ENCODE results near the gene LRIF1. TPM values are rescaled to one million over a fixed set of nuclear protein-coding genes. Genes with fewer than 3 reads are reported as not detected.

The LRIF1 gene
- total and polyA plus RNA-seq, 10 of the 15 experiments (the other 5 are each of a cell fraction or from before 2014, with no cell fraction given), result 9.7 to 20.3 (median 15.8) TPM

DNA sequence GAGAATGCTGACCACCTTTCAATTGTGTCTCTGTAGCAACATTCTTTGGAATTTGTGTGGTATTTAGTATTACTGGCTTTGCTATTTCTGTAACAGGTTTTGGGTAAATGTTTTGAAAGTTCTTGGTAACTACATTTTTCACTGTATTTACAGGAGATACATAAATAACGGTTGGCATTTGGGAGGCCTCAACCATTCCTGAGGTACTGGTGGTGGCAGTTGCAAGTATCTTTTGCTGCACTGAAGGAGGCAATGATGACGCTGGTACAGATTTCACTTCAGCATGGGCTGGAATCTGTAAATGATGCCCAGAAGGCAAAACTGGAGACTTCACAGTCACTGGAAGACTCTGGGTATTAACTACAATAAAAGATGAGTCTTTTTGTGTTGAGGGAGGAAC is 11.7 kb downstream of the LRIF1 start:
- ChIA-PET SMC1A (ENCODE audit: uncharacterized antibody, unreplicated experiment) (no interaction called here), POLR2A (no interaction called here), RAD21 (ENCODE audit: unreplicated experiment) (no interaction called here), CTCF (no interaction called here)
- Histone ChIP-seq H3K4me3 (no peak overlapping the region), H3K9ac (ENCODE audit: control insufficient read depth, insufficient read depth, low read length) (no peak overlapping the region), H2AFZ (ENCODE audit: control insufficient read depth, low read depth, low read length) (no peak overlapping the region), H3K79me2 (ENCODE audit: control insufficient read depth, insufficient read depth, low read length) (peaks cover 14% of the 10 kb centered on the region), H3K4me1 (ENCODE audit: control insufficient read depth, insufficient read depth, low read length) (no peaks in the 10 kb centered on the region), H3K27me3 (replicated peaks in 1 of 2; ENCODE audit: control insufficient read depth in 2 of 2, insufficient read depth in 2 of 2, low read length in 1 of 2) (no peaks in the 10 kb centered on the region), H3K9me3 (replicated peaks; ENCODE audit: control insufficient read depth, insufficient read depth, low read length) (peaks cover 2% of the 10 kb centered on the region; the same call in 1 of the 3 replicates), H3K27ac (ENCODE audit: control insufficient read depth, insufficient read depth) (no peak overlapping the region), H4K20me1 (ENCODE audit: control insufficient read depth, insufficient read depth) (no peaks in the 10 kb centered on the region), H3K4me2 (ENCODE audit: control insufficient read depth, insufficient read depth) (no peak overlapping the region), H3K36me3 (ENCODE audit: control insufficient read depth in 2 of 2, insufficient read depth in 2 of 2, low read length in 1 of 2) (peaks cover 0 to 15% of the 10 kb centered on the region in 2 experiments; a peak in 2 of 4 replicates)
- intact Hi-C loops (cut with micrococcal nuclease; ENCODE audit: unreplicated experiment), result no loop called here
- in situ Hi-C loops (cut with MboI), result no loop called here
- ATAC-seq (no peak), FAIRE-seq (no peak), DNase-seq (ENCODE audit: low read depth, low spot score) (no peak)
- BruUV-seq (replicated peaks), result no TSS peak
- WGBS (ENCODE audit: insufficient coverage, insufficient replicate concordance, low lambda C conversion rate, missing lambda C conversion rate), result 100% methylated on average over 2 of the region's 2 CpGs
- TF ChIP-seq, protein P1, sequence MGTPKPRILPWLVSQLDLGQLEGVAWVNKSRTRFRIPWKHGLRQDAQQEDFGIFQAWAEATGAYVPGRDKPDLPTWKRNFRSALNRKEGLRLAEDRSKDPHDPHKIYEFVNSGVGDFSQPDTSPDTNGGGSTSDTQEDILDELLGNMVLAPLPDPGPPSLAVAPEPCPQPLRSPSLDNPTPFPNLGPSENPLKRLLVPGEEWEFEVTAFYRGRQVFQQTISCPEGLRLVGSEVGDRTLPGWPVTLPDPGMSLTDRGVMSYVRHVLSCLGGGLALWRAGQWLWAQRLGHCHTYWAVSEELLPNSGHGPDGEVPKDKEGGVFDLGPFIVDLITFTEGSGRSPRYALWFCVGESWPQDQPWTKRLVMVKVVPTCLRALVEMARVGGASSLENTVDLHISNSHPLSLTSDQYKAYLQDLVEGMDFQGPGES (IDR thresholded peaks at IDR 0.05), result no peak
- no peak for TF ChIP-seq MTA2 (IDR thresholded peaks at IDR 0.05; ENCODE audit: low read depth)
- TF ChIP-seq SIX5 (IDR thresholded peaks at IDR 0.05; ENCODE audit: low read depth, low read length, severe bottlenecking), result no peak
- no peak for TF ChIP-seq FOXM1 (IDR thresholded peaks at IDR 0.05; ENCODE audit: low read depth, low read length)
- no peak for TF ChIP-seq ETV6 (conservative IDR thresholded peaks at IDR 0.05 in 1 of 2, IDR thresholded peaks at IDR 0.05 in 1 of 2; ENCODE audit: borderline replicate concordance in 1 of 2, low read depth in 1 of 2)
- TF ChIP-seq, protein P2, sequence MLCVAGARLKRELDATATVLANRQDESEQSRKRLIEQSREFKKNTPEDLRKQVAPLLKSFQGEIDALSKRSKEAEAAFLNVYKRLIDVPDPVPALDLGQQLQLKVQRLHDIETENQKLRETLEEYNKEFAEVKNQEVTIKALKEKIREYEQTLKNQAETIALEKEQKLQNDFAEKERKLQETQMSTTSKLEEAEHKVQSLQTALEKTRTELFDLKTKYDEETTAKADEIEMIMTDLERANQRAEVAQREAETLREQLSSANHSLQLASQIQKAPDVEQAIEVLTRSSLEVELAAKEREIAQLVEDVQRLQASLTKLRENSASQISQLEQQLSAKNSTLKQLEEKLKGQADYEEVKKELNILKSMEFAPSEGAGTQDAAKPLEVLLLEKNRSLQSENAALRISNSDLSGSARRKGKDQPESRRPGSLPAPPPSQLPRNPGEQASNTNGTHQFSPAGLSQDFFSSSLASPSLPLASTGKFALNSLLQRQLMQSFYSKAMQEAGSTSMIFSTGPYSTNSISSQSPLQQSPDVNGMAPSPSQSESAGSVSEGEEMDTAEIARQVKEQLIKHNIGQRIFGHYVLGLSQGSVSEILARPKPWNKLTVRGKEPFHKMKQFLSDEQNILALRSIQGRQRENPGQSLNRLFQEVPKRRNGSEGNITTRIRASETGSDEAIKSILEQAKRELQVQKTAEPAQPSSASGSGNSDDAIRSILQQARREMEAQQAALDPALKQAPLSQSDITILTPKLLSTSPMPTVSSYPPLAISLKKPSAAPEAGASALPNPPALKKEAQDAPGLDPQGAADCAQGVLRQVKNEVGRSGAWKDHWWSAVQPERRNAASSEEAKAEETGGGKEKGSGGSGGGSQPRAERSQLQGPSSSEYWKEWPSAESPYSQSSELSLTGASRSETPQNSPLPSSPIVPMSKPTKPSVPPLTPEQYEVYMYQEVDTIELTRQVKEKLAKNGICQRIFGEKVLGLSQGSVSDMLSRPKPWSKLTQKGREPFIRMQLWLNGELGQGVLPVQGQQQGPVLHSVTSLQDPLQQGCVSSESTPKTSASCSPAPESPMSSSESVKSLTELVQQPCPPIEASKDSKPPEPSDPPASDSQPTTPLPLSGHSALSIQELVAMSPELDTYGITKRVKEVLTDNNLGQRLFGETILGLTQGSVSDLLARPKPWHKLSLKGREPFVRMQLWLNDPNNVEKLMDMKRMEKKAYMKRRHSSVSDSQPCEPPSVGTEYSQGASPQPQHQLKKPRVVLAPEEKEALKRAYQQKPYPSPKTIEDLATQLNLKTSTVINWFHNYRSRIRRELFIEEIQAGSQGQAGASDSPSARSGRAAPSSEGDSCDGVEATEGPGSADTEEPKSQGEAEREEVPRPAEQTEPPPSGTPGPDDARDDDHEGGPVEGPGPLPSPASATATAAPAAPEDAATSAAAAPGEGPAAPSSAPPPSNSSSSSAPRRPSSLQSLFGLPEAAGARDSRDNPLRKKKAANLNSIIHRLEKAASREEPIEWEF (IDR thresholded peaks at IDR 0.05; ENCODE audit: insufficient replicate concordance, low read depth, low read length), result no peak
- no peak for TF ChIP-seq RBBP5 (conservative IDR thresholded peaks at IDR 0.05)
- no peak for TF ChIP-seq CBX3 (IDR thresholded peaks at IDR 0.05; ENCODE audit: borderline replicate concordance, low read depth)
- no peak for TF ChIP-seq SREBF2 (IDR thresholded peaks at IDR 0.05; ENCODE audit: low read length)
- TF ChIP-seq, protein P3, sequence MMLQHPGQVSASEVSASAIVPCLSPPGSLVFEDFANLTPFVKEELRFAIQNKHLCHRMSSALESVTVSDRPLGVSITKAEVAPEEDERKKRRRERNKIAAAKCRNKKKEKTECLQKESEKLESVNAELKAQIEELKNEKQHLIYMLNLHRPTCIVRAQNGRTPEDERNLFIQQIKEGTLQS (IDR thresholded peaks at IDR 0.05; ENCODE audit: borderline replicate concordance, extremely low read depth, low read depth, low read length), result no peak
- no peak for TF ChIP-seq ZSCAN29 (IDR thresholded peaks at IDR 0.05)
- TF ChIP-seq, protein P4, sequence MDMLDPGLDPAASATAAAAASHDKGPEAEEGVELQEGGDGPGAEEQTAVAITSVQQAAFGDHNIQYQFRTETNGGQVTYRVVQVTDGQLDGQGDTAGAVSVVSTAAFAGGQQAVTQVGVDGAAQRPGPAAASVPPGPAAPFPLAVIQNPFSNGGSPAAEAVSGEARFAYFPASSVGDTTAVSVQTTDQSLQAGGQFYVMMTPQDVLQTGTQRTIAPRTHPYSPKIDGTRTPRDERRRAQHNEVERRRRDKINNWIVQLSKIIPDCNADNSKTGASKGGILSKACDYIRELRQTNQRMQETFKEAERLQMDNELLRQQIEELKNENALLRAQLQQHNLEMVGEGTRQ (IDR thresholded peaks at IDR 0.05; ENCODE audit: borderline replicate concordance, low read depth, low read length), result no peak
- TF ChIP-seq ZZZ3 (IDR thresholded peaks at IDR 0.05; ENCODE audit: control insufficient read depth, insufficient read length, low read depth), result no peak
- TF ChIP-seq EP300 (IDR thresholded peaks at IDR 0.05; ENCODE audit: borderline replicate concordance in 1 of 2, control insufficient read depth in 1 of 2, low read depth in 2 of 2, low read length in 2 of 2), result no peak

Measured in GM12878 (cell line).